ENCODE data around the gene FKBP15.

The FKBP15 gene

GRCh38 chr9:113183956-113184488 is 37.1 kb downstream of the FKBP15 start:
- DNase-seq (ENCODE audit: low read depth in 2 of 2): no peak

GRCh38 chr9:113181165-113181564 is 39.9 kb downstream of the FKBP15 start:
- DNase-seq (ENCODE audit: low read depth in 2 of 2): no peak

GRCh38 chr9:113179839-113180238 is 41.2 kb downstream of the FKBP15 start:
- DNase-seq (ENCODE audit: low read depth in 2 of 2): no peak

GRCh38 chr9:113178087-113178486 is 43.0 kb downstream of the FKBP15 start:
- no peak for DNase-seq (ENCODE audit: low read depth in 2 of 2)

- DNase-seq (ENCODE audit: low read depth in 2 of 2): no peak
Measured at GRCh38 chr9:113177251-113177650, 43.8 kb downstream of the FKBP15 start.

GRCh38 chr9:113176803-113177202 is 44.3 kb downstream of the FKBP15 start:
- DNase-seq (ENCODE audit: low read depth in 2 of 2): no peak

- no peak for DNase-seq (ENCODE audit: low read depth in 2 of 2)
Measured at GRCh38 chr9:113173341-113173740, 47.7 kb downstream of the FKBP15 start.

- no peak for DNase-seq (ENCODE audit: low read depth in 2 of 2)
Measured at GRCh38 chr9:113168809-113169208, 52.3 kb downstream of the FKBP15 start.

GRCh38 chr9:113166039-113166438 is 55.0 kb downstream of the FKBP15 start:
- no peak for DNase-seq (ENCODE audit: low read depth in 2 of 2)

- no peak for DNase-seq (ENCODE audit: low read depth in 2 of 2)
Measured at GRCh38 chr9:113164536-113165300, 56.4 kb downstream of the FKBP15 start.

GRCh38 chr9:113163001-113163400 is 58.1 kb downstream of the FKBP15 start:
- DNase-seq (ENCODE audit: low read depth in 2 of 2): no peak

- DNase-seq (ENCODE audit: low read depth in 2 of 2): no peak
Measured at GRCh38 chr9:113160571-113160970, 60.5 kb downstream of the FKBP15 start.

- DNase-seq (ENCODE audit: low read depth in 2 of 2): no peak
Measured at GRCh38 chr9:113158446-113158845, 62.6 kb downstream of the FKBP15 start.

GRCh38 chr9:113156880-113157279 is 64.2 kb downstream of the FKBP15 start:
- no peak for DNase-seq (ENCODE audit: low read depth in 2 of 2)

GRCh38 chr9:113155911-113156588 is 65.0 kb downstream of the FKBP15 start:
- DNase-seq (ENCODE audit: low read depth in 2 of 2): peak in 1 of 2 donors; percentile 17

GRCh38 chr9:113154946-113155345 is 66.1 kb downstream of the FKBP15 start:
- DNase-seq (ENCODE audit: low read depth in 2 of 2): no peak

- no peak for DNase-seq (ENCODE audit: low read depth in 2 of 2)
Measured at GRCh38 chr9:113154471-113154870, 66.6 kb downstream of the FKBP15 start.

- DNase-seq (ENCODE audit: low read depth in 2 of 2): no peak
Measured at GRCh38 chr9:113153599-113153998, 67.5 kb downstream of the FKBP15 start.

- no peak for DNase-seq (ENCODE audit: low read depth in 2 of 2)
Measured at GRCh38 chr9:113152699-113153098, 68.4 kb downstream of the FKBP15 start.

GRCh38 chr9:113151696-113152630 is 69.1 kb downstream of the FKBP15 start:
- no peak for DNase-seq (ENCODE audit: low read depth in 2 of 2)

- DNase-seq (ENCODE audit: low read depth in 2 of 2): peak; percentile 79 to 85
Measured at GRCh38 chr9:113150670-113151611, 70.1 kb downstream of the FKBP15 start, which contains the start of gene SLC31A2. TSS of gene SLC31A2 (plus strand) at chr9:113151007. CDS start at chr9:113151075, 68 bp downstream.

Measured in stimulated activated CD4-positive, alpha-beta T cell treated with anti-CD3 and anti-CD28 coated beads, Interleukin-15, amount 100 ng/mL, for 48 hours (primary cell).